A549 (cell line): ENCODE data around the gene COL24A1.

Experiments used
- CEBPB ChIP-seq, 2 experiments: fragments of >200 bp in 1 of 2; sonication (Bioruptor Twin) in 1 of 2; formaldehyde crosslinking in 1 of 2; IDR thresholded peaks; 2 replicates each; pipeline ENCODE4 v1.6.1; 2012 to 2016
- CTCF ChIP-seq: fragments of >200 bp; sonication (Bioruptor Twin); formaldehyde crosslinking; IDR thresholded peaks from 3 replicates; pipeline ENCODE4 v1.5.1; 2016
- EP300 ChIP-seq, 2 experiments: fragments of >200 bp; sonication (Bioruptor Twin); formaldehyde crosslinking; IDR thresholded peaks; 2 replicates in 1 of 2; 3 replicates in 1 of 2; pipeline ENCODE4 v1.6.1; 2016 to 2017
- HDAC2 ChIP-seq: fragments of 200-600 bp; sonication (generic); IDR thresholded peaks from 2 replicates; pipeline ENCODE4 v1.6.1; 2016
- HOXA7 ChIP-seq: fragments of 250-450 bp; sonication (Bioruptor Pico); IDR thresholded peaks from 2 replicates; pipeline ENCODE4 v1.5.0; 2020; ENCODE audit warnings: mild to moderate bottlenecking, moderate library complexity
- MAFK ChIP-seq: fragments of 450-650 bp; IDR thresholded peaks from 2 replicates; pipeline ENCODE4 v1.6.1; 2014; ENCODE audit not compliant: partially characterized antibody
- MAX ChIP-seq: IDR thresholded peaks from 2 replicates; pipeline ENCODE4 v1.6.1; 2012
- POLR2A ChIP-seq: IDR thresholded peaks from 2 replicates; pipeline ENCODE4 v1.6.1; 2012; ENCODE audit warnings: mild to moderate bottlenecking, low read length
- RCOR1 ChIP-seq: fragments of 150-350 bp; IDR thresholded peaks from 2 replicates; pipeline ENCODE4 v1.6.1; 2014; ENCODE audit warnings: antibody characterized with exemption, low read length, low read depth
- RNF2 ChIP-seq: fragments of 200-600 bp; sonication (generic); IDR thresholded peaks from 2 replicates; pipeline ENCODE4 v1.6.1; 2016; ENCODE audit warnings: low read depth, mild to moderate bottlenecking, antibody characterized with exemption, moderate library complexity, borderline replicate concordance
- SMC3 ChIP-seq: fragments of >200 bp; sonication (Bioruptor Twin); formaldehyde crosslinking; IDR thresholded peaks from 3 replicates; pipeline ENCODE4 v1.6.1; 2018; ENCODE audit warnings: inconsistent platforms
- ZSCAN20 ChIP-seq: fragments of 250-450 bp; sonication (Bioruptor Pico); IDR thresholded peaks from 2 replicates; pipeline ENCODE4 v1.8.0; 2022; ENCODE audit warnings: mild to moderate bottlenecking, moderate library complexity
- TF ChIP-seq, protein P1 (sequence below): fragments of 450-650 bp; IDR thresholded peaks from 2 replicates; pipeline ENCODE4 v1.6.1; 2014; ENCODE audit warnings: antibody characterized with exemption
- TF ChIP-seq, protein P2 (sequence below): fragments of 250-450 bp; sonication (Bioruptor Pico); IDR thresholded peaks from 2 replicates; pipeline ENCODE4 v1.5.0; 2021; ENCODE audit warnings: mild to moderate bottlenecking, moderate library complexity, borderline replicate concordance

GRCh38 chr1:86000601-86001000 is 156.0 kb downstream of the COL24A1 start:
- TF ChIP-seq CTCF, result no peak
- no peak for TF ChIP-seq RCOR1
- no peak for TF ChIP-seq SMC3
- TF ChIP-seq RNF2, result no peak
- TF ChIP-seq, protein P1, sequence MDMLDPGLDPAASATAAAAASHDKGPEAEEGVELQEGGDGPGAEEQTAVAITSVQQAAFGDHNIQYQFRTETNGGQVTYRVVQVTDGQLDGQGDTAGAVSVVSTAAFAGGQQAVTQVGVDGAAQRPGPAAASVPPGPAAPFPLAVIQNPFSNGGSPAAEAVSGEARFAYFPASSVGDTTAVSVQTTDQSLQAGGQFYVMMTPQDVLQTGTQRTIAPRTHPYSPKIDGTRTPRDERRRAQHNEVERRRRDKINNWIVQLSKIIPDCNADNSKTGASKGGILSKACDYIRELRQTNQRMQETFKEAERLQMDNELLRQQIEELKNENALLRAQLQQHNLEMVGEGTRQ, result no peak
- no peak for TF ChIP-seq POLR2A
- no peak for TF ChIP-seq EP300 (IDR thresholded peaks at IDR 0.05)
- TF ChIP-seq ZSCAN20 (CRISPR knock-in tag), result no peak
- no peak for TF ChIP-seq HOXA7
- no peak for TF ChIP-seq CEBPB (IDR thresholded peaks at IDR 0.05)
- TF ChIP-seq HDAC2, result no peak
- TF ChIP-seq, protein P2, sequence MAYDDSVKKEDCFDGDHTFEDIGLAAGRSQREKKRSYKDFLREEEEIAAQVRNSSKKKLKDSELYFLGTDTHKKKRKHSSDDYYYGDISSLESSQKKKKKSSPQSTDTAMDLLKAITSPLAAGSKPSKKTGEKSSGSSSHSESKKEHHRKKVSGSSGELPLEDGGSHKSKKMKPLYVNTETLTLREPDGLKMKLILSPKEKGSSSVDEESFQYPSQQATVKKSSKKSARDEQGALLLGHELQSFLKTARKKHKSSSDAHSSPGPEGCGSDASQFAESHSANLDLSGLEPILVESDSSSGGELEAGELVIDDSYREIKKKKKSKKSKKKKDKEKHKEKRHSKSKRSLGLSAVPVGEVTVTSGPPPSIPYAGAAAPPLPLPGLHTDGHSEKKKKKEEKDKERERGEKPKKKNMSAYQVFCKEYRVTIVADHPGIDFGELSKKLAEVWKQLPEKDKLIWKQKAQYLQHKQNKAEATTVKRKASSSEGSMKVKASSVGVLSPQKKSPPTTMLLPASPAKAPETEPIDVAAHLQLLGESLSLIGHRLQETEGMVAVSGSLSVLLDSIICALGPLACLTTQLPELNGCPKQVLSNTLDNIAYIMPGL, result no peak
- no peak for TF ChIP-seq MAX
- no peak for TF ChIP-seq MAFK
